Neural crest cell (in vitro differentiated cells): ENCODE measurements around the gene ERC2. TPM values are rescaled to one million over a fixed set of nuclear protein-coding genes. Genes with fewer than 3 reads are reported as not detected.

Experiments
- DNase-seq: peaks from one replicate; pipeline ENCODE4 v3.0.0; 2021; ENCODE audit warnings: low read depth, mixed read lengths, low spot score
- H3K27ac Mint-ChIP-seq: one replicate; pipeline ENCODE4 v1.8.0; 2021; ENCODE audit warnings: mild to moderate bottlenecking, mixed read lengths; ENCODE audit not compliant: unreplicated experiment
- H3K27me3 Mint-ChIP-seq: 2 replicates; pipeline ENCODE4 v1.8.0; 2021; ENCODE audit warnings: low read depth, mild to moderate bottlenecking, mixed read lengths
- H3K36me3 Mint-ChIP-seq: 2 replicates; pipeline ENCODE4 v1.8.0; 2021; ENCODE audit warnings: low read depth, mild to moderate bottlenecking, mixed read lengths
- H3K4me1 Mint-ChIP-seq: 2 replicates; pipeline ENCODE4 v1.8.0; 2021; ENCODE audit warnings: mixed read lengths
- H3K4me3 Mint-ChIP-seq: one replicate; pipeline ENCODE4 v1.8.0; 2021; ENCODE audit warnings: mild to moderate bottlenecking, mixed read lengths
- H3K9me3 Mint-ChIP-seq: 2 replicates; pipeline ENCODE4 v1.8.0; 2021; ENCODE audit warnings: mixed read lengths
- total RNA-seq: library from RNA; stranded (reverse); gene quantifications from 2 replicates; pipeline ENCODE4 v1.2.1, GENCODE V29; 2021
- TF ChIP-seq, protein P1 (sequence below): fragments of 200-600 bp; sonication (generic); conservative IDR thresholded peaks from 2 replicates; pipeline ENCODE4 v1.5.0; 2021; ENCODE audit warnings: antibody characterized with exemption, mild to moderate bottlenecking

ERC2 gene
- total RNA-seq, 1 donor from 2014 or later, result 13.5 TPM

DNA sequence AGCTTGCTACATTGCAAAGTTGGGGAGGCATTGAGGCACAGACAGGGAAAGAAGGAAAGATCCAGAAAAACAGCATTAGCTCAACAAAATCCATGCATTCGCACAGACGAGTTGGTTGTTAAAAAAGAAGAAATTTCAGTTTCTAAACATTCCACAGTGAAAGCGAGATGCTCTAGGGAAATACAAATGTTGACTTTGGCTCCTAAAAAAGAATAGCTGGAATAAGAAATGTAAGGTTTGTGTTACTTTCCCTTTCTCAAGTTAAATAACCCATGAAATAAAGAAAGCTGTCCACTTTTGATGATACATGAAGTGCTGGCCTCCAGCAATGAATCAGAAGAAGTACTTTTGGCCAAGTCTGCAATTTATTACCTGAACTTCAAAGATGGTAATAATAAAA is 465.1 kb downstream of the ERC2 start:
- no peak for DNase-seq
- Mint-ChIP-seq H3K4me1 (no peaks in the 10 kb centered on the region), H3K4me3 (no peak overlapping the region), H3K27ac (no peak overlapping the region), H3K36me3 (no peaks in the 10 kb centered on the region), H3K27me3 (no peaks in the 10 kb centered on the region), H3K9me3 (no peaks in the 10 kb centered on the region)
- TF ChIP-seq, protein P1, sequence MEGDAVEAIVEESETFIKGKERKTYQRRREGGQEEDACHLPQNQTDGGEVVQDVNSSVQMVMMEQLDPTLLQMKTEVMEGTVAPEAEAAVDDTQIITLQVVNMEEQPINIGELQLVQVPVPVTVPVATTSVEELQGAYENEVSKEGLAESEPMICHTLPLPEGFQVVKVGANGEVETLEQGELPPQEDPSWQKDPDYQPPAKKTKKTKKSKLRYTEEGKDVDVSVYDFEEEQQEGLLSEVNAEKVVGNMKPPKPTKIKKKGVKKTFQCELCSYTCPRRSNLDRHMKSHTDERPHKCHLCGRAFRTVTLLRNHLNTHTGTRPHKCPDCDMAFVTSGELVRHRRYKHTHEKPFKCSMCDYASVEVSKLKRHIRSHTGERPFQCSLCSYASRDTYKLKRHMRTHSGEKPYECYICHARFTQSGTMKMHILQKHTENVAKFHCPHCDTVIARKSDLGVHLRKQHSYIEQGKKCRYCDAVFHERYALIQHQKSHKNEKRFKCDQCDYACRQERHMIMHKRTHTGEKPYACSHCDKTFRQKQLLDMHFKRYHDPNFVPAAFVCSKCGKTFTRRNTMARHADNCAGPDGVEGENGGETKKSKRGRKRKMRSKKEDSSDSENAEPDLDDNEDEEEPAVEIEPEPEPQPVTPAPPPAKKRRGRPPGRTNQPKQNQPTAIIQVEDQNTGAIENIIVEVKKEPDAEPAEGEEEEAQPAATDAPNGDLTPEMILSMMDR, result no peak

DNA sequence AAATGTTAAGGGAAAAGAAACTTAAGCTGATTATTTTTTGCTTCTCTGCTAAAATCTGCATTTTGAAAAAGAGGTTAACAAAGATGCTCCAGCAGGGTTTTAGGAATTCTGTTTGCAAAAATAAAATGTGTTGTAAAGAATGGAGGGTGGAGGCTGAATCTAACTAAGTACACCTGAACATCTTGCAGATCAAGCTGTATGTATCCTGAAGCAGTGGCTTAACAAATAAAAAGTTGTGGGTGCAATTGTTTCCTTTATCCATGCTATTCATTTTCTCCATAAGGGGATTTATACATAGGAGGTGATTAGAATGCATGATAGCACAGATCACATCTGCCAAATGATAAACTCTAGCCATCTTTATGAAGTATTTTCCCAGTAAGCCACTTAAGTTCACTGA is 466.3 kb downstream of the ERC2 start:
- H3K9me3 Mint-ChIP-seq, result no peaks in the 10 kb centered on the region
- no peaks in the 10 kb centered on the region for H3K36me3 Mint-ChIP-seq
- no peak for DNase-seq
- TF ChIP-seq, protein P1, result no peak
- H3K27ac Mint-ChIP-seq, result no peak overlapping the region
- H3K4me3 Mint-ChIP-seq, result no peak overlapping the region
- no peaks in the 10 kb centered on the region for H3K4me1 Mint-ChIP-seq
- no peaks in the 10 kb centered on the region for H3K27me3 Mint-ChIP-seq

DNA sequence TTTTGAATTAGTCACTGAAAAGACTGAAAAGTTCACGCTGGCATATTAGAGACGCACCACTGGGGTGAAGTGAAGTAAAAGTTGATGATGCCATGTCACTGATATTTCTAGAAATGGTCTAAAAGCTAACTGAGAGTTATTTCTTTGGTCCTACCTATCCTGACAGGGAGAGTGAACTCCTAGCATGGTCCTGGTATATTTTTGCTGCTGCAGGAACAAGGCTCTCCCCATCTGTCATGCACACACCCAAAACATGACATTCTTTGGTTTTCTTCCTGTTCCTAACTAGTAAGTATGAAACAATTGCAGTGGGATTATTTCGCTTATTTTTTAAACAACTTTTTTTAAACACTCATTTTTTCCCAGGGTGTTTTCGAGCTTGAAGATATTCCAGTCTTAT is 466.7 kb downstream of the ERC2 start:
- TF ChIP-seq, protein P1, result no peak
- Mint-ChIP-seq H3K9me3 (no peaks in the 10 kb centered on the region), H3K27me3 (no peaks in the 10 kb centered on the region), H3K36me3 (no peaks in the 10 kb centered on the region), H3K4me1 (no peaks in the 10 kb centered on the region), H3K4me3 (no peak overlapping the region), H3K27ac (no peak overlapping the region)
- DNase-seq, result no peak

- Mint-ChIP-seq H3K9me3 (no peaks in the 10 kb centered on the region), H3K4me3 (no peak overlapping the region), H3K27me3 (no peaks in the 10 kb centered on the region), H3K27ac (no peak overlapping the region), H3K36me3 (no peaks in the 10 kb centered on the region), H3K4me1 (peaks cover 17% of the 10 kb centered on the region)
- no peak for DNase-seq
- TF ChIP-seq, protein P1, result no peak
Measured at GRCh38 chr3:55989366-55989765, 478.9 kb downstream of the ERC2 start.

DNA sequence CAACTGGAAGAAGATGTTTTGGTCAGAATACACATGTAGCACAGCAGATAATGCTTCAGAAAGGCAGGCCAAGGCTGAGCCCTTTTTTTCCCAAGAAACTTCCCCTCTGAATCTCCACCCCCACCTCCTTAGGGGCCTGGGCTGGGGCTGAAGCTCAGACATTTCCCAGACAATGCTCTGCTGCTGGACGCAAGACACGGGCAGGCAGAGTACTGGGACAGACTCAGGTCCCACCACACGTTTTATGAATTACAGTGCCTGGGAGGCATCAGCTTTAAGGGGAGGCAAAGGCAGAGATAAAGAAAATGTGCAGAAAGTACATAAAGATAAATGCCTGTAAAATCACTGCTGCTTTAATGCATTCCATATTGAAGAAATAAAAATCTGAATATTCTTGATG is 479.4 kb downstream of the ERC2 start:
- Mint-ChIP-seq H3K4me1 (peaks cover 17% of the 10 kb centered on the region), H3K9me3 (no peaks in the 10 kb centered on the region), H3K27ac (no peak overlapping the region), H3K27me3 (no peaks in the 10 kb centered on the region), H3K36me3 (no peaks in the 10 kb centered on the region), H3K4me3 (no peak overlapping the region)
- TF ChIP-seq, protein P1, result no peak
- DNase-seq, result no peak

DNA sequence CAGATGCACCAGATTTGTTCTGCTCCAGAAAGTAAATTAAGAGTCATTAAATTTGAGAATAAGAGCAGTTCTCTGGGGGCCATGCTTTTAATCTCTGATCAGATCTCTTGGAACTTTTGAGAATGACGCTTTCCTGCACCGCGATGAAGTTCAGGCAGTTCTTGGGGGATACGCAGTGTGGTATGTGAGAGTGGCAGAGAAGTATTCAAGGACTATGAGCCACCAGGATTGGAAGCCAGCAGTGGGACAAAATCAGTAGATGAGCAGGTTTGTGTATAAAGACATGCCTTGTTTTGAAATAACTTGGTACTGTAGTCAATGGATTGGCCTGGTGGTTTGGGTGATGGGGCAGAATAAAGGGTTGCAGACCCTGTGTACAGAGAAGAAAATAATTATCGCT is 483.6 kb downstream of the ERC2 start:
- Mint-ChIP-seq H3K27ac (no peak overlapping the region), H3K36me3 (no peaks in the 10 kb centered on the region), H3K27me3 (no peaks in the 10 kb centered on the region), H3K9me3 (no peaks in the 10 kb centered on the region), H3K4me3 (no peak overlapping the region), H3K4me1 (peaks cover 24% of the 10 kb centered on the region)
- DNase-seq, result no peak
- TF ChIP-seq, protein P1, result no peak
